Hepatocyte (in vitro differentiated cells): ENCODE measurements around the gene NSUN2. TPM values are rescaled to one million over a fixed set of nuclear protein-coding genes. Genes with fewer than 3 reads are reported as not detected.

Experiments
- DNase-seq: peaks from one replicate; pipeline ENCODE4 v3.0.0-alpha.2; 2016; ENCODE audit warnings: low spot score
- H2AFZ ChIP-seq: fragments of 200-600 bp; sonication (generic); 2 replicates; pipeline ENCODE4 v1.6.0; 2016; ENCODE audit warnings: antibody characterized with exemption, mild to moderate bottlenecking
- H3K27ac ChIP-seq: fragments of 200-600 bp; sonication (generic); 2 replicates; pipeline ENCODE4 v1.5.1; 2016; ENCODE audit warnings: mild to moderate bottlenecking
- H3K27me3 ChIP-seq: fragments of 200-600 bp; sonication (generic); 2 replicates; pipeline ENCODE4 v1.6.1; 2016
- H3K36me3 ChIP-seq: fragments of 200-600 bp; sonication (generic); replicated peaks from 2 replicates; pipeline ENCODE4 v1.5.1; 2016; ENCODE audit warnings: low read depth; ENCODE audit not compliant: insufficient read depth
- H3K4me1 ChIP-seq: fragments of 200-600 bp; sonication (generic); 2 replicates; pipeline ENCODE4 v1.5.1; 2016; ENCODE audit warnings: mild to moderate bottlenecking, moderate library complexity; ENCODE audit not compliant: insufficient read depth
- H3K4me2 ChIP-seq: fragments of 200-600 bp; sonication (generic); 2 replicates; pipeline ENCODE4 v1.6.0; 2016
- H3K4me3 ChIP-seq: fragments of 200-600 bp; sonication (generic); 2 replicates; pipeline ENCODE4 v1.5.1; 2016; ENCODE audit warnings: mild to moderate bottlenecking
- H3K79me2 ChIP-seq: fragments of 200-600 bp; sonication (generic); 2 replicates; pipeline ENCODE4 v1.6.0; 2017; ENCODE audit warnings: mild to moderate bottlenecking
- H3K9me2 ChIP-seq: fragments of 200-600 bp; sonication (generic); replicated peaks from 2 replicates; pipeline ENCODE4 v1.6.0; 2017; ENCODE audit warnings: mild to moderate bottlenecking; ENCODE audit not compliant: insufficient read depth
- H3K9me3 ChIP-seq: fragments of 200-600 bp; sonication (generic); 2 replicates; pipeline ENCODE4 v1.5.1; 2016; ENCODE audit warnings: low read depth, mild to moderate bottlenecking
- H4K20me1 ChIP-seq: fragments of 200-600 bp; sonication (generic); 2 replicates; pipeline ENCODE4 v1.6.0; 2016; ENCODE audit warnings: mild to moderate bottlenecking; ENCODE audit not compliant: insufficient read depth, poor library complexity, severe bottlenecking
- CTCF ChIP-seq: fragments of 200-600 bp; sonication (generic); IDR thresholded peaks from 2 replicates; pipeline ENCODE4 v1.5.1; 2016; ENCODE audit warnings: antibody characterized with exemption, mild to moderate bottlenecking; ENCODE audit not compliant: poor library complexity
- EZH2 ChIP-seq: fragments of 200-600 bp; sonication (generic); IDR thresholded peaks from 2 replicates; pipeline ENCODE4 v1.6.1; 2016; ENCODE audit warnings: antibody characterized with exemption, mild to moderate bottlenecking, borderline replicate concordance
- EZH2phosphoT487 ChIP-seq: fragments of 200-600 bp; sonication (generic); IDR thresholded peaks from one replicate; pipeline ENCODE4 v1.6.1; 2018; ENCODE audit warnings: antibody characterized with exemption, mild to moderate bottlenecking, low read depth, moderate library complexity; ENCODE audit not compliant: unreplicated experiment, severe bottlenecking
- WGBS: methylation state at CpG from one replicate; pipeline ENCODE4 v1.1.6; 2016; ENCODE audit warnings: low lambda C conversion rate; ENCODE audit errors: missing lambda C conversion rate; 5-methylcytosine and 5-hydroxymethylcytosine counted together
- polyA plus RNA-seq: library from polyadenylated mRNA; unstranded; fragments of >200 nt; fragmentation: Nextera tagmentation; extraction: Ambion mirVana; gene quantifications from 2 replicates; pipeline ENCODE4 v1.2.1, GENCODE V29; 2016
- total RNA-seq: library from RNA; depleted of rRNA; stranded (reverse); fragments of >200 nt; gene quantifications from 2 replicates; pipeline ENCODE4 v1.2.3, GENCODE V29; 2014

NSUN2 gene
- total and polyA plus RNA-seq, 2 experiments from 2014 or later, result 34.8 to 43.0 TPM

- H3K9me2 ChIP-seq, result no peaks in the 10 kb centered on the region
- WGBS, result 94% methylated on average over 6 of the region's 6 CpGs
- DNase-seq, result no peak
- H2AFZ ChIP-seq, result no peak overlapping the region
- H3K79me2 ChIP-seq, result no peaks in the 10 kb centered on the region
- no peak overlapping the region for H3K4me2 ChIP-seq
- no peak overlapping the region for H3K4me3 ChIP-seq
- no peaks in the 10 kb centered on the region for H3K4me1 ChIP-seq
- no peaks in the 10 kb centered on the region for H3K36me3 ChIP-seq
- no peak for TF ChIP-seq EZH2phosphoT487
- TF ChIP-seq EZH2, result no peak
- no peak for TF ChIP-seq CTCF
- no peak overlapping the region for H3K27ac ChIP-seq
- no peaks in the 10 kb centered on the region for H4K20me1 ChIP-seq
- no peaks in the 10 kb centered on the region for H3K27me3 ChIP-seq
- H3K9me3 ChIP-seq, result no peaks in the 10 kb centered on the region
Observed at GRCh38 chr5:6644794-6645241, 12.0 kb upstream of the NSUN2 start.

- DNase-seq, result no peak
- no peaks in the 10 kb centered on the region for H3K4me1 ChIP-seq
- no peaks in the 10 kb centered on the region for H3K36me3 ChIP-seq
- no peaks in the 10 kb centered on the region for H3K79me2 ChIP-seq
- H3K4me2 ChIP-seq, result no peak overlapping the region
- H3K27me3 ChIP-seq, result no peaks in the 10 kb centered on the region
- TF ChIP-seq CTCF (no peak), EZH2 (no peak), EZH2phosphoT487 (no peak)
- 88% methylated on average over 1 of the region's 1 CpG for WGBS
- no peak overlapping the region for H3K4me3 ChIP-seq
- no peaks in the 10 kb centered on the region for H4K20me1 ChIP-seq
- H3K9me3 ChIP-seq, result no peaks in the 10 kb centered on the region
- no peak overlapping the region for H2AFZ ChIP-seq
- no peak overlapping the region for H3K27ac ChIP-seq
- no peaks in the 10 kb centered on the region for H3K9me2 ChIP-seq
Observed at GRCh38 chr5:6642655-6643054, 9.8 kb upstream of the NSUN2 start.

- 77% methylated on average over 4 of the region's 4 CpGs for WGBS
- no peak for TF ChIP-seq EZH2
- no peak for TF ChIP-seq CTCF
- no peak for TF ChIP-seq EZH2phosphoT487
- no peak overlapping the region for H2AFZ ChIP-seq
Observed at GRCh38 chr5:6638236-6638635, 5.4 kb upstream of the NSUN2 start.

GRCh38 chr5:6637590-6637989 is 4.7 kb upstream of the NSUN2 start:
- Histone ChIP-seq H3K27me3 (no peaks in the 10 kb centered on the region), H3K4me1 (no peaks in the 10 kb centered on the region), H2AFZ (no peak overlapping the region), H4K20me1 (no peaks in the 10 kb centered on the region), H3K4me3 (no peak overlapping the region), H3K27ac (no peak overlapping the region), H3K9me3 (no peaks in the 10 kb centered on the region), H3K36me3 (no peaks in the 10 kb centered on the region), H3K4me2 (no peak overlapping the region), H3K79me2 (peaks cover 15% of the 10 kb centered on the region), H3K9me2 (no peaks in the 10 kb centered on the region)
- WGBS, result 74% methylated on average over 6 of the region's 6 CpGs
- TF ChIP-seq EZH2phosphoT487 (no peak), EZH2 (no peak), CTCF (no peak)
- no peak for DNase-seq

More at GRCh38 chr5:6638236-6638635, 5.4 kb upstream of the NSUN2 start:
- H3K27ac ChIP-seq, result no peak overlapping the region
- no peaks in the 10 kb centered on the region for H3K9me3 ChIP-seq
- H3K4me2 ChIP-seq, result no peak overlapping the region
- no peak overlapping the region for H3K4me3 ChIP-seq
- H3K27me3 ChIP-seq, result no peaks in the 10 kb centered on the region
- H4K20me1 ChIP-seq, result no peaks in the 10 kb centered on the region
- no peaks in the 10 kb centered on the region for H3K36me3 ChIP-seq
- H3K4me1 ChIP-seq, result no peaks in the 10 kb centered on the region
- no peak for DNase-seq
- H3K9me2 ChIP-seq, result no peaks in the 10 kb centered on the region
- H3K79me2 ChIP-seq, result peaks cover 13% of the 10 kb centered on the region
